Measurements from ENCODE around the gene PIPOX.
"Not testable (repeated sequence)": the region's sequence is repeated elsewhere in the genome, so short reads cannot be mapped to it uniquely, and the experiment has no call there.

PIPOX gene

DNA sequence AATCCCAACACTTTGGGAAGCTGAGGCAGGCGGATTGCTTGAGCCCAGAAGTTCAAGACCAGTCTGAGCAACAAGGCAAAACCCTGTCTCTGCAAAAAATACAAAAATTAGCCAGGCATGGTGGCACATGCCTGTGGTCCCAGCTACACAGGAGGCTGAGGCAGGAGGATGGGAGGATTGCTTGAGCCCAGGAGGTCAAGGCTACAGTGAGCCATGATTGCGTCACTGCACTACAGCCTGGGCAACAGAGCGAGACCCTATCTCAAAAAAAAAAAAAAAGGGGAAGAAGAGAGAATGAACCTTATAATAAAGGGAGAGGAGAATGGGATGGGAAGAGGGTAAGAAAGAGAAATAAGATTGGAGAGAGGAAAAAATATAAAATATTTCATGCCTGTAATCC is 45.8 kb downstream of the PIPOX start:
- peaks cover 31% of the 10 kb centered on the region for H3K4me1 ChIP-seq (ENCODE audit: control insufficient read depth, insufficient read depth, low read length)
- not testable (repeated sequence) for H3K27me3 ChIP-seq (ENCODE audit: control insufficient read depth, insufficient read depth, low read length)

GRCh38 chr17:29089601-29090044 is 46.7 kb downstream of the PIPOX start:
- H3K27me3 ChIP-seq (ENCODE audit: control insufficient read depth, insufficient read depth, low read length), result no peaks in the 10 kb centered on the region
- H3K36me3 ChIP-seq (ENCODE audit: control insufficient read depth, insufficient read depth, low read length), result peaks cover 66% of the 10 kb centered on the region
- H3K9ac ChIP-seq (ENCODE audit: low read length), result no peak overlapping the region
- H3K4me3 ChIP-seq (ENCODE audit: low read depth, low read length), result no peak overlapping the region
- no peaks in the 10 kb centered on the region for H3K9me3 ChIP-seq (ENCODE audit: control insufficient read depth, insufficient read depth, low read depth, low read length)
- H3K27ac ChIP-seq (ENCODE audit: low read depth, low read length), result no peak overlapping the region
- H3K4me1 ChIP-seq (ENCODE audit: control insufficient read depth, insufficient read depth, low read length), result peaks cover 24% of the 10 kb centered on the region

More for the DNA sequence above, 45.8 kb downstream of the PIPOX start:
- H3K9me3 ChIP-seq (ENCODE audit: control insufficient read depth, insufficient read depth, low read depth, low read length); H3K27ac ChIP-seq (ENCODE audit: low read depth, low read length); H3K4me3 ChIP-seq (ENCODE audit: low read depth, low read length); H3K9ac ChIP-seq (ENCODE audit: low read length): not testable (repeated sequence)
- H3K36me3 ChIP-seq (ENCODE audit: control insufficient read depth, insufficient read depth, low read length), result peaks cover 60% of the 10 kb centered on the region

- H3K9ac ChIP-seq (ENCODE audit: low read length), result no peak overlapping the region
- no peak overlapping the region for H3K27ac ChIP-seq (ENCODE audit: low read depth, low read length)
- no peak overlapping the region for H3K4me3 ChIP-seq (ENCODE audit: low read depth, low read length)
- no peaks in the 10 kb centered on the region for H3K27me3 ChIP-seq (ENCODE audit: control insufficient read depth, insufficient read depth, low read length)
- H3K36me3 ChIP-seq (ENCODE audit: control insufficient read depth, insufficient read depth, low read length), result peaks cover 71% of the 10 kb centered on the region
- H3K9me3 ChIP-seq (ENCODE audit: control insufficient read depth, insufficient read depth, low read depth, low read length), result no peaks in the 10 kb centered on the region
- H3K4me1 ChIP-seq (ENCODE audit: control insufficient read depth, insufficient read depth, low read length), result peaks cover 19% of the 10 kb centered on the region
These were observed 47.2 kb downstream of the PIPOX start for GRCh38 chr17:29090108-29090507.

DNA sequence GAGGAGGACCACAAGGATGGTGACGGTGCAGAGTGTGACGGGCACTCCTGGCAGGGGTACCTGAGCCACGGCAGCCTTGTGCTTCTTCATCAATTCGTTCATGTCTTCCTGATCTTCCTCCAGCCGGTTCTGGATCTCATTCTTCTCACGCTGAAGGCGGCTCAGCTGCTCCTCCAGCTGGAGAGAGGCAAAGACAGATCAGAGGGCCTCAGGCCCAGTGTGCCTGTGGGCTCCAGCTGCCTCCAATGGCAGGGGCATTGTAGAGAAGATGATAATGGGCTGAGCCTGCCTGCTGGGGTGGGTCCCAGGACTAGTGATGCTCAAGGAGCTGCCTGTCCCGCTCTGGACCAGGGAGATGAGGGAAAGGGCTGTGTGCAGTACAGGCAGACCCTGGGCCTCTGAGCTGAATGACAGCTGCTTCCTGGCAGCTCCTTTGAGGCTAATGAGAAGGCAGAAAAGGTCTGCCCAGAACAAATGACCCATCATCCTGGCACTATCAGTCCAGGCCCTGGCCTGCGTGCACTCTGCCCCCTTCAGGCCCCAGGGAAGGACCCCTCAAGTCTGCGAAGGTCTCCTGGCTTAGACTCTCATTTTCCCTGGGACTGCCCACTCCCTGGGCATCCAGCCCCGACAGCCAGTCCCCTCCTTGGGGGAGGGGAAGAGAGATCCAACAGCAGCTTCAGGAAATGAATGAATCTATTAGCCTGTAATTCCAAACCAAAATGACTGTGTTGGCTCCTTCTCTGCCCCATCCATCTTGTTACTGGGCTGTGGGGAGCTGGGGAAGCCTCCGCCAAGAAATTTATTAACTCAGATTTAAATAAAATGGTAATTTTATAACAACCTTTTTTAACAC is 48.0 kb downstream of the PIPOX start:
- Histone ChIP-seq H3K9me3 (ENCODE audit: control insufficient read depth, insufficient read depth, low read depth, low read length) (no peaks in the 10 kb centered on the region), H3K36me3 (ENCODE audit: control insufficient read depth, insufficient read depth, low read length) (peaks cover 72% of the 10 kb centered on the region), H3K27me3 (ENCODE audit: control insufficient read depth, insufficient read depth, low read length) (no peaks in the 10 kb centered on the region)

DNA sequence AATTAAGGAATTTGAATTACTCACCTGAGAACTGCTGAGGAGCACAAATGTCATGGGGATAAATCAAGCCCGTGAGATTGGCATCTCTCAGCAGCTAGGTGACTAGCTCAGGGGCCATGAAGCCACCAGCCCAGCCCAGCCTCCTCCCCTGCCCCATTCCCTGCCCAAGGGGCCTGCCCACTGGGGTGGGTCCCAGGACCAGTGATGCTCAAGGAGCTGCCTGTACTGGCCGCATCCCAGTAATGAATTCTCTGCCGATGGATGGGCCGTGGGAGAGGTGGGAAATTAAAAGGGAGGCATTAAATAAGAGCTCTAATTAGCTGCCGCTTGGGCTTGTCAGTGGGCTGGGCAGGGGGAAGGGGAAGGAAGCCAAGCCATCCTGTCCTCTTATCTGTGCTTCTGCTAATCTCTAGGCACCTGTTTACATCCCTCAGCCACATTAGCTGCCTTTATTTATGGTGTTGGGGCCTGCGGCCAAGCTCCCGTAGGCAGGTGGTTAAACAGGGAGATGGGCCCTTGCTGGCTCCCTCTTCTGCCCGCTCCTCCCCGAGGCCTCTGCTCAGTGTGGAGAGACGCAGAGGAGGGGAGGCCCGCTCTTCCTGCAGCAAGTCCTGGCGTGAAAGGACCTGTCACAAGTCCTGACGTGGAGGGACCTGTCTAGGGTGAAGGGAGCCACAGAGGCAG is 48.8 kb downstream of the PIPOX start:
- Histone ChIP-seq H3K27ac (ENCODE audit: low read depth, low read length) (no peak overlapping the region), H3K27me3 (ENCODE audit: control insufficient read depth, insufficient read depth, low read length) (no peaks in the 10 kb centered on the region), H3K4me1 (ENCODE audit: control insufficient read depth, insufficient read depth, low read length) (peaks cover 15% of the 10 kb centered on the region), H3K36me3 (ENCODE audit: control insufficient read depth, insufficient read depth, low read length) (peaks cover 72% of the 10 kb centered on the region), H3K4me3 (ENCODE audit: low read depth, low read length) (no peak overlapping the region), H3K9me3 (ENCODE audit: control insufficient read depth, insufficient read depth, low read depth, low read length) (no peaks in the 10 kb centered on the region), H3K9ac (ENCODE audit: low read length) (no peak overlapping the region)

More for the DNA sequence above, 48.0 kb downstream of the PIPOX start:
- no peak overlapping the region for H3K27ac ChIP-seq (ENCODE audit: low read depth, low read length)
- peaks cover 15% of the 10 kb centered on the region for H3K4me1 ChIP-seq (ENCODE audit: control insufficient read depth, insufficient read depth, low read length)
- H3K4me3 ChIP-seq (ENCODE audit: low read depth, low read length), result no peak overlapping the region
- H3K9ac ChIP-seq (ENCODE audit: low read length), result no peak overlapping the region

- Histone ChIP-seq H3K27ac (ENCODE audit: low read depth, low read length) (no peak overlapping the region), H3K27me3 (ENCODE audit: control insufficient read depth, insufficient read depth, low read length) (no peaks in the 10 kb centered on the region), H3K9ac (ENCODE audit: low read length) (no peak overlapping the region), H3K4me3 (ENCODE audit: low read depth, low read length) (no peak overlapping the region), H3K4me1 (ENCODE audit: control insufficient read depth, insufficient read depth, low read length) (peaks cover 5% of the 10 kb centered on the region; the same call in 1 of the 2 replicates), H3K36me3 (ENCODE audit: control insufficient read depth, insufficient read depth, low read length) (peaks cover 84% of the 10 kb centered on the region), H3K9me3 (ENCODE audit: control insufficient read depth, insufficient read depth, low read depth, low read length) (no peaks in the 10 kb centered on the region)
These were observed 50.3 kb downstream of the PIPOX start for GRCh38 chr17:29093090-29093871.

DNA sequence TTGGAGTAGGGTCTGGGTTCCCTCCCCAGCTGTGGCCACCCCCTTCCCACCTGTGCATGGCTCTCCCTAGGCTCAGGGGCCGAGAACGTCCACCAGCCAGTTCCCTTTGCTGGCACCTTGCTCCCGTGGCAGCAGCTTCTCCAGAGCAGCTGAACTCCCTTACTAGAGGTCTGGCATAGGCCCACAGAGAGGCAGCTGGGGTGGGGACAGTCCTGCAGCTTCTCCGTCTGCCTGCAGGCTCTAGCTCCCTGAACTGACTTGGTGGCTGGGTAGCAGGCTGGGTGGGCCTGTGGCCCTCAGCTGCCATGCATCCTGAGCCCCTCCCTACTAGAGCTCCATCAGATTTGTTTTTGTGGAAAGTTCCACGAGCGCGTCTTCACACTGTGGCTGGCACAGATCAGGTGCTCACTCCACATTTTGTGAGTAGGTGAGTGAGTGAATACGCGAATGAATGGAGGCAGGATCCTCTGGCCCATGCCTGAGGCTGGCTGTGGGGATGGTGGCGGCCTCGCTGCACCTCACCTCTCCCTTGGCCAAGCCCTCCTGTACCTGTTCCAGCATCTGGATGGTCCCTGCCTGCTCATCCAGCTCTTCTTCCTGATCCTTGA is 51.3 kb downstream of the PIPOX start:
- no peak overlapping the region for H3K4me3 ChIP-seq (ENCODE audit: low read depth, low read length)

GRCh38 chr17:29095439-29095838 is 52.5 kb downstream of the PIPOX start:
- peaks cover 81% of the 10 kb centered on the region for H3K36me3 ChIP-seq (ENCODE audit: control insufficient read depth, insufficient read depth, low read length)
- H3K27ac ChIP-seq (ENCODE audit: low read depth, low read length), result no peak overlapping the region

More for the DNA sequence above, 51.3 kb downstream of the PIPOX start:
- Histone ChIP-seq H3K36me3 (ENCODE audit: control insufficient read depth, insufficient read depth, low read length) (peaks cover 92% of the 10 kb centered on the region), H3K4me1 (ENCODE audit: control insufficient read depth, insufficient read depth, low read length) (peaks cover 9% of the 10 kb centered on the region; the same call in 1 of the 2 replicates), H3K9ac (ENCODE audit: low read length) (no peak overlapping the region), H3K27ac (ENCODE audit: low read depth, low read length) (no peak overlapping the region), H3K27me3 (ENCODE audit: control insufficient read depth, insufficient read depth, low read length) (no peaks in the 10 kb centered on the region), H3K9me3 (ENCODE audit: control insufficient read depth, insufficient read depth, low read depth, low read length) (no peaks in the 10 kb centered on the region)

DNA sequence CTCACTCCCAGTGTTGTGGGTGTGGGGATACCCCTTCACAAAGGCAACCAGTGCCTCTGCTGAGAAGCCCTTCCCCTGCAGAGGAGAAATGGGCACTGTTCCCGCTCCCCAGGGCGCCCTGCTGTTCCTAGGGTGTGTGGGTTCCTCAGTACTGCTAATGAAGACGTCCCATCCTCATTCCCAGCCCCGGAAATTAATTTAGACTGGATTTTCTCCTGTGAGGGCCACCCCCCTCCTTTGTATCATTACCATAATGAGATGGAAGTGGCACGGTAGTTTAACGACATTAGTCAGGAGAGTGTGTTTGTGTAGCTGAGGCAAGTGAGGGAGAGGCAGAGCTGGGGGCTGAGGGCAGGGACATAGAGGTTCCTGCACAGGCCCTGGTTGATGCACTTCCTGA is 53.2 kb downstream of the PIPOX start:
- H3K9ac ChIP-seq (ENCODE audit: low read length), result no peak overlapping the region
- no peak overlapping the region for H3K27ac ChIP-seq (ENCODE audit: low read depth, low read length)
- peaks cover 76% of the 10 kb centered on the region for H3K36me3 ChIP-seq (ENCODE audit: control insufficient read depth, insufficient read depth, low read length)
- H3K27me3 ChIP-seq (ENCODE audit: control insufficient read depth, insufficient read depth, low read length), result no peaks in the 10 kb centered on the region
- H3K4me3 ChIP-seq (ENCODE audit: low read depth, low read length), result no peak overlapping the region
- H3K4me1 ChIP-seq (ENCODE audit: control insufficient read depth, insufficient read depth, low read length), result peaks cover 25% of the 10 kb centered on the region
- no peaks in the 10 kb centered on the region for H3K9me3 ChIP-seq (ENCODE audit: control insufficient read depth, insufficient read depth, low read depth, low read length)

More at GRCh38 chr17:29095439-29095838, 52.5 kb downstream of the PIPOX start:
- Histone ChIP-seq H3K4me3 (ENCODE audit: low read depth, low read length) (no peak overlapping the region), H3K27me3 (ENCODE audit: control insufficient read depth, insufficient read depth, low read length) (no peaks in the 10 kb centered on the region), H3K4me1 (ENCODE audit: control insufficient read depth, insufficient read depth, low read length) (peaks cover 21% of the 10 kb centered on the region), H3K9me3 (ENCODE audit: control insufficient read depth, insufficient read depth, low read depth, low read length) (no peaks in the 10 kb centered on the region), H3K9ac (ENCODE audit: low read length) (no peak overlapping the region)

- Histone ChIP-seq H3K9me3 (ENCODE audit: control insufficient read depth, insufficient read depth, low read depth, low read length) (no peaks in the 10 kb centered on the region), H3K27me3 (ENCODE audit: control insufficient read depth, insufficient read depth, low read length) (no peaks in the 10 kb centered on the region), H3K4me3 (ENCODE audit: low read depth, low read length) (no peak overlapping the region), H3K36me3 (ENCODE audit: control insufficient read depth, insufficient read depth, low read length) (peaks cover 56% of the 10 kb centered on the region), H3K4me1 (ENCODE audit: control insufficient read depth, insufficient read depth, low read length) (peaks cover 29% of the 10 kb centered on the region), H3K27ac (ENCODE audit: low read depth, low read length) (0 out of 2 replicates have a peak overlapping the region, but pooled peaks have one; percentile 43), H3K9ac (ENCODE audit: low read length) (no peak overlapping the region)
These were observed 56.6 kb downstream of the PIPOX start for GRCh38 chr17:29099527-29099926.

All from HUES6 (cell line).